Inferior parietal cortex (tissue), 1 donor: ENCODE results near the gene IFITM1.
"Not testable (repeated sequence)": the region's sequence is repeated elsewhere in the genome, so short reads cannot be mapped to it uniquely, and the experiment has no call there.

Experiments used
- DNase-seq: peaks from one replicate; pipeline ENCODE4 v3.0.0-alpha.2; 2016; ENCODE audit errors: extremely low spot score

IFITM1 gene

GRCh38 chr11:308740-309665 lies 4.8 kb upstream of the IFITM1 start:
- not testable (repeated sequence) for DNase-seq

- not testable (repeated sequence) for DNase-seq
These were observed 3.8 kb upstream of the IFITM1 start for GRCh38 chr11:309979-310572.

GRCh38 chr11:311013-311748 lies 2.7 kb upstream of the IFITM1 start:
- DNase-seq = not testable (repeated sequence)

GRCh38 chr11:312092-312816 lies 1.6 kb upstream of the IFITM1 start:
- no peak for DNase-seq

- DNase-seq = no peak
These were observed 495 bp upstream of the IFITM1 start for GRCh38 chr11:313304-313786.

GRCh38 chr11:314554-314875 lies 675 bp downstream of the IFITM1 start:
- DNase-seq = not testable (repeated sequence)

- DNase-seq = no peak
These were observed 1.2 kb downstream of the IFITM1 start for GRCh38 chr11:315051-315481.

GRCh38 chr11:315516-315994 lies 1.7 kb downstream of the IFITM1 start:
- no peak for DNase-seq

GRCh38 chr11:316031-316701 lies 2.3 kb downstream of the IFITM1 start:
- no peak for DNase-seq

- no peak for DNase-seq
These were observed 3.1 kb downstream of the IFITM1 start for GRCh38 chr11:316891-317301.

GRCh38 chr11:317668-318404 lies 4.0 kb downstream of the IFITM1 start:
- not testable (repeated sequence) for DNase-seq

- DNase-seq = not testable (repeated sequence)
These were observed 4.7 kb downstream of the IFITM1 start for GRCh38 chr11:318405-319120.

GRCh38 chr11:319121-319887 lies 5.5 kb downstream of the IFITM1 start:
- DNase-seq = not testable (repeated sequence)

- not testable (repeated sequence) for DNase-seq
These were observed 6.0 kb downstream of the IFITM1 start for GRCh38 chr11:319888-320273.

- no peak for DNase-seq
These were observed 10.3 kb downstream of the IFITM1 start for GRCh38 chr11:324156-324555.

GRCh38 chr11:324593-325517 lies 11.0 kb downstream of the IFITM1 start:
- not testable (repeated sequence) for DNase-seq

GRCh38 chr11:325796-326591 lies 12.2 kb downstream of the IFITM1 start:
- no peak for DNase-seq
